ENCODE results near the gene PTMA.
"Not testable (repeated sequence)": the region's sequence is repeated elsewhere in the genome, so short reads cannot be mapped to it uniquely, and the experiment has no call there.

The PTMA gene

DNA sequence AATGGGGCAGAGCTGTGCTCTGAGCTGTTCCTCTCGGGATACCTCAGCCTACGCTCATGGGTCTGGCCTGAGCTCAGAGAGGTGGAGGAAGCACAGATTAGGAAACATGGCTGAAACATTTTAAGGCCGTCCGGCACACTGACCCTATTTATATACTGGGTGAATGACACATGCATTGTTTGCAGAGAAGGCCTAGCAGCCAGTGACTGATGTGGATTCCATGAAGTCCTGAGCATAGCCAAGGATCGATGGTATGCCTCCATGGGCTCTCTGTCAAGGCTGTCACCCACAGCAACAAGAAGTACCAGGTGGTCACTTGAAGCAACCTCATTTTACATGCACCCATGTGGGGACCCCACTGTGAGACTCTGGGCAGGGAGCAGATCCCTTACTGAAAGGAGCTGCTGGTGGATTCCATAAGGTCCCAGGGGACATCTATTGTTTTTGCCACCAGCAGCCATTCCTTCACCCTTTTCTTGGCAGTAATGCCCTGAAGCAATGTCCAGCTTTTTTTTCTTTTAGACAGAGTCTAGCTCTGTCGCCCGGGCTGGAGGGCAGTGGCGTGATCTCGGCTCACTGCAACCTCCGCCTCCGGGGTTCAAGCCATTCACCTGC is 8.4 kb downstream of the PTMA start:
- DNase-seq (ENCODE audit: low read depth): peak; percentile 69

DNA sequence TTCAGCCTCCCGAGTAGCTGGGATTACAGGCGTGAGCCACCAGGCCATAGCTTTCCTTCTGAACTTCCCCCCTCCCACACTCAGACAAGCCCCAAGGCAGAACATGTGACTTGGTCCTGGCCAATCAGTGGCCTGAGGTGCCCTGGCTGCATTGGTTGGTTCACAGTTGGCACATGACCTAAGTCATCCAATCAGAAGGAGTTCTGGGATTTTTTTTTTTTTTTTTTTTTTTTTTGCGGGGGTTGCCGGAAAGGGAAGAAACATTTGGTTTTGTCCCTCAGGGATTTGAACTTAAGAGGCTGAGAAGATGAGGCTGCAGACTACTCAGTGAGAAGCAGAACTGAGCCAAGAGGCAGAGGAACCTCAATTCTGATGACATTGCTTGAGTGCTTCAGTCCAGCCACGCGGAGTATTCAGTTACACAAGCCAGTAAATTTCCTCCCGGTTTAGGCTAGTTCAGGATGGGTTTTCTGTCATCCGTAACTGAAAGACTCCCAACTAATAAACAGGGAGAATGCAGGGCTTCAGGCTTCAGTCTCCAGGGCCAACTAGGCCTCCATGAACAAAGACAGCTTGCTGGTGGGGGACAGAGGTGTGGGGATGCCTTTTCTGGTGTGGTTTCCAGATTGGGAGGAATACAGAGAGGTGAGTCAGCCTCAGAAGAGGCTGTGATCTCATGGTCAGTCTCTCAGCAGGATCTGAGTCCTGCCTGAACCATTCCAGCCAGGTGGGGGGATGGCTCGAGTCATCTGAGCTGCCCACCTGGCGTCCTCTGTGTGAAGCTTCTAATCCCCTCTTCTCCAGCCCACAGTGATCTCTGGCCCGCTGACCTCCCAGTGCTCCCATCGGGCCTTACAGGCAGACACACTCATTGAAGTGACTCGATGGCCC is 9.2 kb downstream of the PTMA start:
- peak; percentile 81 for DNase-seq (ENCODE audit: low read depth)

DNA sequence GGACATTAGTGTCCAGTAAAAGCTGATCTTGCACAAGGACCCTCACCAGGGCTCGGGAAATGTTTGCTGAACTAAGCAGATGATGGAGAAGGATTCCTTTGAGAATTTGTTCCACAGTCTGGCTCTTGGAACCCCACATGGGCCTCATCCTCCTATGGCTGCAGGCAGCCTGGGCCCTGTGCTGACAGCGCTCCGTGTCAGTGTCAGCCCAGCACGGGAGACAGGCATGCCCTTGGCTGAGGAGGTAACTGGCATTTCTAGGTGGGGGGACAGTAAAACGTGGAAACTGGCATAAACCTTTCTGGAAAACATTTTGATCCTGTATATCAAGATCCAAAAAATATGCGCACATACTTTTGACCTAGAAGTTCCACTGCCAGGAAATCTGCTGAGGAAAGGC is 10.5 kb downstream of the PTMA start:
- no peak for DNase-seq (ENCODE audit: low read depth)

- no peak for DNase-seq (ENCODE audit: low read depth)
Measured at GRCh38 chr2:231720292-231720986, 12.1 kb downstream of the PTMA start.

- DNase-seq (ENCODE audit: low read depth): no peak
Measured at GRCh38 chr2:231720987-231721966, 13.0 kb downstream of the PTMA start.

GRCh38 chr2:231722721-231723307 is 14.5 kb downstream of the PTMA start:
- DNase-seq (ENCODE audit: low read depth): no peak

DNA sequence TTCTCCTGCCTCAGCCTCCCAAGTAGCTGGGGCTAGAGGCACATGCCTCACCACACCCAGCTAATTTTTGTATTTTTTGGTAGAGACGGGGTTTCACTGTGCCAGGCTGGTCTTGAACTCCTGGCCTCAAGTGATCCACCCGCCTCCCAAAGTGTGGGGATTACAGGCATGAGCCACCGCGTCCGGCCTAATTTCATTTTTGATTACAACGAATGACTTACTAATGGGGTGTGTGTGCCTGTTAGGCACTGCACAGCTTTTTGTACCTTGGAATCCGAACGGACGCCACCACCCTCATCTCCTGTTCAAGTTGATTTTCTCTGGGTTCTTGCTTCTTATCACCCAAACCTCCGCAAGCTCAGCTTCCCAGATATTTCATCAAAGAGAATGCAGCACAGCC is 17.2 kb downstream of the PTMA start:
- DNase-seq (ENCODE audit: low read depth): no peak

DNA sequence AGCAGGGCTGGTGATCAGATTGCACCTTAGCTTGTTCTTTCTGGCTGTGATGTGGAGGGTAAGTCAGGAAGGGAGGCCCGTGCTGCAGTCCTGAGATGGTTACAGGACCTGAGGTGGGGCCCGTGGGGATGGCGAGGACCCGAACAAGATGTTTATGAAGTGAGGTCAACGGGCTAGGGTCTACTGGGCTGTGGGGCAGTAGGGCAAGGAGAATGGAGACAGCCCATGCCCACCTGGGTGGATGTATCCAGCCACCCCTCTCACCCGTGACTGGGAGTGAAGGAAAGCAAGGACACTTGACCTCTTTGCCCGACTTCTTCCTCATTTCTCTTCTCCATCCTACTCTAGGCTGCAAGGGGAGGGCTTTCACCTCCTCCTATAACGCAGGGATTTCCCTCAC is 18.0 kb downstream of the PTMA start:
- no peak for DNase-seq (ENCODE audit: low read depth)

GRCh38 chr2:231727621-231728020 is 19.3 kb downstream of the PTMA start:
- no peak for DNase-seq (ENCODE audit: low read depth)

GRCh38 chr2:231732604-231733003 is 24.3 kb downstream of the PTMA start:
- DNase-seq (ENCODE audit: low read depth): no peak

DNA sequence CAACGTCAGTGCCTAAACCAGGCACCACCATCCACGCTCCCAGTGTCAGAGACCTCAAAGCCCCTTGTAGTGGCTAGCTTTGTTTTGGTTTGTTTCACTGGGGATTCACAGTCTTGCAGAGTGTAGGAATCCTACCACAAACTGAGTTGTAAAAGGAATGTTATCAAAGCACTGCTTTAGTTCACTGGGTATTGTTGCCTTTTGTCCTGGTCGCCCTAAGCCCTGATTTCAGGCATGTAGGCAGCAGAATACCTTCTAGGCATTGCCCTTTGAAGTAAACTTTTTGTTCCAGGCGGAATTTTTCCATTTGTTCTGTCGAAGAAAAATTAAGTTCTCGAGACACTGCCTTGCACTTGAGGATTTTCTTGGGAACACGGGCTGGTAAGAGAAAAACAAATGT is 29.4 kb downstream of the PTMA start:
- no peak for DNase-seq (ENCODE audit: low read depth)

DNA sequence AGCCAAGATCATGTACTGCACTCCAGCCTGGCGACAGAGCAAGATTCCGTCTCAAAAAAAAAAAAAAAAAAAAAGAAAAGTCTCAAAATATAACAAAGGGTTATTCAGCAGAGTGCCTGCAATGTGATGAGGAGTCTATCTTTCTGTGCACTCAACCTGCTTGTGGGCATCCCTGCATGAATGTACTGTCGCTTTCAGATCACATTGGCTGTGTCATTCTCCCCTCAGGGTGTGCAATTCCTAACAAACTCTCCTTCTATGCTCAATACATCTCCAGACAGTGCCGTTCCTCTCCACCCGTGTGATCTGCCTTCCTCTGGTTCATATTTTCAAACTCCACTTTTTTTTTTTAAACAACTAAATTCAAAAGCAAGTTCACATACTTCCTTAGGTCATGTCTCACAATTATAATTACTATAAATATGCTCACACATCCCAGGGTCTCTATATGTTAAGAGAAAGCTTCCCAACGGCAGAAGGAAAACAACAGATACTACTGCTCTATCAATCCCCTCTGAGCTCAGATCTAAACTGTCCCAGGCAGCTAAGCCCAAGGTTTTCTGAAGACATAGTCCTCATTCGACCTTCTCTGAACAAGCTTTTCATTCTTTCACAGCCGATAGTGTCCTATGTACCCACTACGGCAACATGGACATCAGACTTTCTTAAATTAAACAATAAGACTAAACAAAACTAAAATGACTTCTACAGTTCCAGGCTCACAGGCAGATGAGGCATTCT is 35.2 kb downstream of the PTMA start:
- no peak for DNase-seq (ENCODE audit: low read depth)

DNA sequence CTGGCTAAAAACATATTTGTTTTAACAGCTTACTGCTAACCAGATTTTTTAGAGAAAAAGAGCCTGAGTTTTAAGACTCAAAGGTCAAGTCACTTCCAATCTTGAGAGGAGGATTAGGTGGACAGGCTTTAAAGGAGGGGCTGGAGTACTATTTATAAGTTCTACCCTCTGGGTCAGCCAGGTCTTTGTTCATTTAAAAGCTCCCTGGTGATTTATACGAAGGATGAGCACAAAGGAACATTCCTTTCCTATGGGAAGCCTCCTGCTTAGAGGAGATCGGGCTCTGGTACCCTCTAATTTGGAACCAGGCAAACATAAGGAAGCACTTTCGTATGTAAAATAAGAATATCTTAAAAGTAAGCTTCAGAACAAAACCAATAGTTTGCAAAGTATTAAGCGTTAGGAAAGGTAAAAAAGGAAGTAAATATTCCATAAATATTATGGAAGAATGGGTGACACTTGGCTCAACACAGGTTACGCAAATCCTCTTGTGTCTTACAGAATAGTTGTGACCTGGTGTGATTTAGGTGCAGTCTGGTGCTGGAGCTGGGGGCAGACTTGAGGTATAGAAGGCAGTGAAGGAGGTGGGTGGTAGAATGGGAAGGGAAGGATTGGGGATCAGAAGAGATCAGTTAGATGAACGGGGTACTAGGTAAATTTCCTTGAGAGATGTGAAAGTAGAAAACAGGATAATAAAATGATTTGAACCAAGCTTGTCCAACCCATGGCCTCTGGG is 37.1 kb downstream of the PTMA start:
- DNase-seq (ENCODE audit: low read depth): no peak

DNA sequence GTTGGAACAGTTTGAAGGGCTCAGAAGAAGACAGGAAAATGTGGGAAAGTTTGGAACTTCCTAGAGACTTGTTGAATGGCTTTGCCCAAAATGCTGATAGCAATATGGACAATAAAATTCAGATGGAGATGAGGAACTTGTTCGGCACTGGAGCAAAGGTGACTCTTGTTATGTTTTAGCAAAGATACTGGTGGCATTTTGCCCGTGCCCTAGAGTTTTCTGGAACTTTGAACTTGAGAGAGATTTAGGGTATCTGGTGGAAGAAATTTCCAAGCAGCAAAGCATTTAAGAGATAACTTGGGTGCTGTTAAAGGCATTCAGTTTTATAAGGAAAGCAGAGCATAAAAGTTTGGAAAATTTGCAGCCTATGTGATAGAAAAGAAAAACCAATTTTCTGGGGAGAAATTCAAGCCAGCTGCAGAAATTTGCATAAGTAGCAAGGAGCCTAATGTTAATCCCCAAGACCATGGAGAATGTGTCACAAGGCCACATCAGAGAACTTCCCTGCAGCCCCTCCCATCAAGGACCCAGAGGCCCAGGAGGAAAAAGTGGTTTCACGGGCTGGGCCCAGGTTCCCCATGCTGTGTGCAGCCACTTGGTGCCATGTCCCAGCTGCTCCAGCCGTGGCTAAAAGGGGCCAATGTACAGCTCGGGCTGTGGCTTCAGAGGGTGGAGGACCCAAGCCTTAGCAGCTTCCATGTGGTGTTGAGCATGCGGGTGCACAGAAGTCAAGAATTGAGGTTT is 40.0 kb downstream of the PTMA start:
- not testable (repeated sequence) for DNase-seq (ENCODE audit: low read depth)

- not testable (repeated sequence) for DNase-seq (ENCODE audit: low read depth)
Measured at GRCh38 chr2:231749016-231749415, 40.7 kb downstream of the PTMA start.

GRCh38 chr2:231751042-231751815 is 42.9 kb downstream of the PTMA start:
- no peak for DNase-seq (ENCODE audit: low read depth)

DNA sequence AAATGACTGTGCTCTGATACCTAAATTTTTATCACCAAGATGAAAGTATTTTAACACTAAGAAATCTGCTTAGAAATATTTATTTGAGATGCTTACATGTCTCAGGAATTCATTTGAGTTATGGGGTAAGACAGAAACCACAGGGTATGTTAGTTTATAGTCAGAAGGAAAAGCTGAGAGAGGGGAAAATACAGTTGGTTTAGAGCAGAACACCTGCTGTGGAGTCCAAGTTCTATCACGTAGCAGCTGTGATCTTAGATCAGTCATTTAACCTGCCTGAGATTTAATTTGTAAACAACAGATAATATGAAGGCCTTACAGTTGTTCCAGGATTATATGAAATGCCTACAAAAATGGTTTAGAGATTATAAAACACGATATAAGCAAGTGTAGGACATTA is 43.7 kb downstream of the PTMA start:
- DNase-seq (ENCODE audit: low read depth): no peak

DNA sequence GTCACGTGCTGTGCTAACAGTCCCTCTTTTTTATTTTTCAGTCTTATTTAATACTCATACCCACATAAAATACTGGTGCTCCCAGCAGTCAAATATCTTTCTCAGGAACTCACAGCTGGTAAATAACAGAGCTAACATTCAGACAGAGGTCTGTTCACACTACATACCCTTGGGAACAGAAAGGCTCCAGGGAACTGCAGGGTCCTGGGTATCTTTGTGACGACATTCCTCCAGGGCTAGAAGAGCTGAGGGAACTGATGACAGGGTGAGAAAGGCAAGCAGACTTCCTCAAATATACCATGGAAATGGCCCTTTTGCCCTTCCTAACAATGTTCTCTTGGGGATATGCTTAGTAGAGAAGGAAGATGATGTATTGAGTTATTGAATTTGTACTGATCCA is 53.4 kb downstream of the PTMA start:
- no peak for DNase-seq (ENCODE audit: low read depth)

All from ELR (cell line).